ENCODE measurements around the gene TMEM108.

DNA sequence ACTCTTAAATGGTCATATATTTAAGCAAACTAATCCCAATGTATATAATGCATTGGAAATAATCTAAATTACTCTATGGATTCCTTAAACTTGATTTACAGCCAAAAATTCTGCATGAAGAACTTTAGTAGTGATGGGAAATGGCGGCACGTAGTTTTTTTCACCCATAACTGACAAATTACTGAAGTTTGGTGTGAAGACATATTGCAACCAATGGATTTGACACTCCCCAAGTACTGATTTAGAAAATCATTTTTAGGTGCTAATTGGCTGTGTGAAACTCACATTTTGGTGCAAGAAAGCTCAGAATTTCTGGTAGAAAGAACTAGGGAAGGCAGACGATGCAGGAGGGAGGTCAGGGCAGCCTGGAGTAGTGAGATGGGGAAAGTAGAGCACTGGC, 19.3 kb upstream of the TMEM108 start:
- TF ChIP-seq, protein P1, sequence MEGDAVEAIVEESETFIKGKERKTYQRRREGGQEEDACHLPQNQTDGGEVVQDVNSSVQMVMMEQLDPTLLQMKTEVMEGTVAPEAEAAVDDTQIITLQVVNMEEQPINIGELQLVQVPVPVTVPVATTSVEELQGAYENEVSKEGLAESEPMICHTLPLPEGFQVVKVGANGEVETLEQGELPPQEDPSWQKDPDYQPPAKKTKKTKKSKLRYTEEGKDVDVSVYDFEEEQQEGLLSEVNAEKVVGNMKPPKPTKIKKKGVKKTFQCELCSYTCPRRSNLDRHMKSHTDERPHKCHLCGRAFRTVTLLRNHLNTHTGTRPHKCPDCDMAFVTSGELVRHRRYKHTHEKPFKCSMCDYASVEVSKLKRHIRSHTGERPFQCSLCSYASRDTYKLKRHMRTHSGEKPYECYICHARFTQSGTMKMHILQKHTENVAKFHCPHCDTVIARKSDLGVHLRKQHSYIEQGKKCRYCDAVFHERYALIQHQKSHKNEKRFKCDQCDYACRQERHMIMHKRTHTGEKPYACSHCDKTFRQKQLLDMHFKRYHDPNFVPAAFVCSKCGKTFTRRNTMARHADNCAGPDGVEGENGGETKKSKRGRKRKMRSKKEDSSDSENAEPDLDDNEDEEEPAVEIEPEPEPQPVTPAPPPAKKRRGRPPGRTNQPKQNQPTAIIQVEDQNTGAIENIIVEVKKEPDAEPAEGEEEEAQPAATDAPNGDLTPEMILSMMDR (conservative IDR thresholded peaks at IDR 0.05 in 1 of 2, IDR thresholded peaks at IDR 0.05 in 1 of 2; ENCODE audit: low read depth in 1 of 2, low read length in 2 of 2) = no peak
- TF ChIP-seq EZH2 (IDR thresholded peaks at IDR 0.05; ENCODE audit: low read length, missing control alignments) = no peak
